Adrenal gland (tissue), 12 donors: ENCODE results near the gene AHCY. TPM values are rescaled to one million over a fixed set of nuclear protein-coding genes. Genes with fewer than 3 reads are reported as not detected.
A peak's percentile ranks its signal among the peaks of the same experiment; 100 is the strongest.

Source experiments
- DNase-seq, 7 donors: peaks; one replicate each; pipeline ENCODE4 v3.0.0-alpha.2; 2019 to 2020
- H3K27ac ChIP-seq, 5 donors: fragments of 200-600 bp; sonication (generic) in 4 of 5; 1 replicate in 3 of 5; 2 replicates in 2 of 5; pipeline versions ENCODE4 v1.5.1 to v1.8.0; 2016 to 2020; ENCODE audit warnings: mild to moderate bottlenecking in 1 of 5
- H3K27me3 ChIP-seq: fragments of 200-600 bp; 2 replicates; pipeline ENCODE4 v1.8.0; 2021
- H3K36me3 ChIP-seq, 2 donors: fragments of 200-600 bp; replicated peaks in 1 of 2; 1 replicate in 1 of 2; 2 replicates in 1 of 2; pipeline versions ENCODE4 v1.5.1 to v1.8.0; 2018 to 2022
- H3K4me1 ChIP-seq, 2 donors: fragments of 200-600 bp; replicated peaks in 1 of 2; 1 replicate in 1 of 2; 2 replicates in 1 of 2; pipeline versions ENCODE4 v1.5.1 to v1.8.0; 2018 to 2021
- H3K4me3 ChIP-seq, 4 donors: fragments of 200-600 bp; sonication (generic) in 3 of 4; one replicate each; pipeline ENCODE4 v1.5.1; 2016 to 2018
- H3K9me3 ChIP-seq, 3 donors: fragments of 200-600 bp; sonication (generic) in 1 of 3; replicated peaks in 1 of 3; 1 replicate in 2 of 3; 2 replicates in 1 of 3; pipeline versions ENCODE4 v1.5.1 to v1.8.0; 2016 to 2021
- POLR2A ChIP-seq, 2 donors: fragments of 450-650 bp; IDR thresholded peaks; one replicate each; pipeline ENCODE4 v1.6.1; 2017; ENCODE audit warnings: antibody characterized with exemption in 2 of 2, mild to moderate bottlenecking in 2 of 2, moderate library complexity in 1 of 2
- WGBS, 4 donors: extraction: QIAGEN DNeasy Blood & Tissue Kit in 2 of 4; methylation state at CpG; one replicate each; pipeline versions ENCODE4 v1.1.5 to v1.1.7; 2013 to 2017; 5-methylcytosine and 5-hydroxymethylcytosine counted together
- intact Hi-C, 2 donors: fragments of 100-400 bp; cut with DNase I; formaldehyde crosslinking; loops; one replicate each; pipeline versions ENCODE4 v1.14.1 to v1.15.0; 2022 to 2023
- polyA plus RNA-seq, 3 donors: library from polyadenylated mRNA; stranded (reverse); fragments of 200-250 nt in 2 of 3; fragments of 350-450 nt in 1 of 3; fragmentation: Illumina TruSeq in 1 of 3; extraction: RNeasy Lipid Tissue Mini Kit (QIAGEN cat#74804) in 1 of 3; gene quantifications; one replicate each; pipeline ENCODE4 v1.2.3, GENCODE V29; 2013 to 2014
- total RNA-seq, 9 donors: library from RNA; depleted of rRNA in 4 of 9; stranded (reverse); fragments of >200 nt in 4 of 9; fragments of 120-200 nt in 1 of 9; fragmentation: NEBNext Ultra II Directional in 1 of 9; extraction: Animal tissue kit (Norgen Biotek cat#: 25700) in 1 of 9; gene quantifications; one replicate each; pipeline versions ENCODE4 v1.1.0 to v1.2.4, GENCODE V29; 2013 to 2023
- TF ChIP-seq, protein P1 (sequence below), 6 experiments: fragments of 450-650 bp in 4 of 6; fragments of 200-600 bp in 2 of 6; sonication (generic) in 1 of 6; IDR thresholded peaks; 1 replicate in 5 of 6; 2 replicates in 1 of 6; pipeline versions ENCODE4 v1.5.1 to v1.8.0; 2016 to 2021; ENCODE audit warnings: antibody characterized with exemption in 6 of 6, mild to moderate bottlenecking in 2 of 6, moderate library complexity in 1 of 6
- donor health status: healthy with polysubstance abuse.
- donor health status: Bipolar disorder and iron deficiency.
- donor health status: DM: yes; HTN: yes; CAD: no.
- donor health status: DM: no; HTN: no; CAD: no.
- donor health status: DM: no; HTN: no; CAD: no.
- donor health status: DM: yes; HTN: yes; CAD: no.

The AHCY gene
- total and polyA plus RNA-seq, 12 donors, result 57.6 to 136 (median 73.4) TPM

DNA sequence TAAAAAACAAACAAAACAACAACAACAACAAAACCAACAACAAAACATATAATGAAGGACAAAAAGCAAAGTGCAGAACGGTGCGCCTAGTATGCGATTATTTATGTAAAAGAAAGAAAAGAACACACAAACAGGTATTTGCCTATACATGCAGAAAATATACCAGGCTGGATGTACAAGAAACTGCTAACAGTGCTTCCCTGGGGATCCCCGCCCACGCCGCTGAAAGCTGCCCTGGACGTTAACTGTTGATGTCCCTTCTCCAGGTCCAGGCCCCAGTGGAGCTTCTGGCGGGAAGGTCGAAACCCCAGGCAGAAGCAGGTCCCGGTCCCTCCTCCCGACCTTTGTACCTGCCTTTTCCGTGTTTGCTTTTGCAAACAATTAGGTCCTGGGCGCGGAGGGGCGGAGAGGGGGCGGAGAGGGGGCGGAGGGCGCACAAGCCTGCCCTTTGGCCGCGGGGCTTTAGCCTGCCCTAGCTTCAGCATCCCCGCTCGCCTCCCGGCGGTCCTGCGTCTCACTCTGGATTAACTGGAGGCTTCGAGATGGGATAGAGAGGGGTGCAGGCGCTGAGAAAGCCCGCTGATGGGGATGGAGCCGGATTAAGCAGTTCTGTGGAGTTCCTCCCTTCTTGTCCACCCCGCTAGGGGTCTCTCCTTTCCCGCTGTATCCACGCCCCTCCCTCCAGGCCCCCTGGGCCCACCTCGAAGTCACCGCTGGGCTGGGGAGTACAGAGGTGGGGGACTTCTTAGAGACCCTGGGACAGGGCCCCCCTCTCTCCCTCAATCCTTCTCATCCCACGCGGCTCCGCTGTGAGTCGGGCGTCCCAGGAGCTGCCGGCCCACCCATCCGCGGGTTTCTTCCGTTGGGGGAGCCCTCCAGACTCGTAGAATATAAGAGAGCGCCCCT, 8.2 kb upstream of the AHCY start:
- 35 to 53% (median 39%) methylated on average over 12 to 45 of the region's 45 CpGs for WGBS, 4 donors
- Histone ChIP-seq H3K27me3 (no peaks in the 10 kb centered on the region), H3K4me3 (peak overlapping the region in 1 of 4 donors; percentile 13), H3K27ac (no peak overlapping the region), H3K36me3 (no peaks in the 10 kb centered on the region), H3K4me1 (peaks cover 3 to 13% of the 10 kb centered on the region in 2 donors), H3K9me3 (no peaks in the 10 kb centered on the region)
- DNase-seq, result no peak
- TF ChIP-seq, protein P1, sequence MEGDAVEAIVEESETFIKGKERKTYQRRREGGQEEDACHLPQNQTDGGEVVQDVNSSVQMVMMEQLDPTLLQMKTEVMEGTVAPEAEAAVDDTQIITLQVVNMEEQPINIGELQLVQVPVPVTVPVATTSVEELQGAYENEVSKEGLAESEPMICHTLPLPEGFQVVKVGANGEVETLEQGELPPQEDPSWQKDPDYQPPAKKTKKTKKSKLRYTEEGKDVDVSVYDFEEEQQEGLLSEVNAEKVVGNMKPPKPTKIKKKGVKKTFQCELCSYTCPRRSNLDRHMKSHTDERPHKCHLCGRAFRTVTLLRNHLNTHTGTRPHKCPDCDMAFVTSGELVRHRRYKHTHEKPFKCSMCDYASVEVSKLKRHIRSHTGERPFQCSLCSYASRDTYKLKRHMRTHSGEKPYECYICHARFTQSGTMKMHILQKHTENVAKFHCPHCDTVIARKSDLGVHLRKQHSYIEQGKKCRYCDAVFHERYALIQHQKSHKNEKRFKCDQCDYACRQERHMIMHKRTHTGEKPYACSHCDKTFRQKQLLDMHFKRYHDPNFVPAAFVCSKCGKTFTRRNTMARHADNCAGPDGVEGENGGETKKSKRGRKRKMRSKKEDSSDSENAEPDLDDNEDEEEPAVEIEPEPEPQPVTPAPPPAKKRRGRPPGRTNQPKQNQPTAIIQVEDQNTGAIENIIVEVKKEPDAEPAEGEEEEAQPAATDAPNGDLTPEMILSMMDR (IDR thresholded peaks at IDR 0.05), result no peak
- TF ChIP-seq POLR2A (IDR thresholded peaks at IDR 0.05), result no peak
- intact Hi-C loops, result loop anchor here (5.0 to 10.0 kb wide), 4 partner anchors 163 to 453 kb away; no protein-coding TSS in a partner anchor

DNA sequence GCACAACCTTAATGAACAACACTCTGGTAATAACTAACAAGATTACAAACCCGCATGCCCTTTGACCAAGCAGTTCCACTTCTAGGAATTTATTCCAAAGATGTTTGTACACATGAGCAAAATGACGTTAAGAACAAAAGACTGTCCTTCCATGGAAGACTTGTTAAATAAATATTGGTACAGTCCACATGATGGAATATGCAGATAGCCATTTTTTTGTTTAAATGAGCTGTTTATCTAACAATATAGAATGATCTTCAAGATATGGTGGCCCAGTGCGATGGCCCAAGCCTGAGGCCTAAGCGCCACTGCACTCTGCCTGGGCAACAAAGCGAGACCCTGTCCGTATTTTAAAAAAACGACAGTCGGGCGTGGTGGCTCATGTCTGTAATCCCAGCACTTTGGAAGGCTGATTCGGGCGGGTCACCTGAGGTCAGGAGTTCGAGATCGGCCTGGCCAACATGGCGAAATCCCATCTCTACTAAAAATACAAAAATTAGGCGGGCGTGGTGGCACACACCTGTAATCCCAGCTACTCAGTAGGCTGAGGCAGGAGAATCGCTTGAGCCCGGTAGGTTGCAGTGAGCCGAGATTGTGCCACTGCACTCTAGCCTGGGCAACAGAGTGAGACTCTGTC, 7.4 kb upstream of the AHCY start:
- Histone ChIP-seq H3K27ac (no peak overlapping the region), H3K36me3 (no peaks in the 10 kb centered on the region), H3K4me3 (no peak overlapping the region), H3K9me3 (no peaks in the 10 kb centered on the region), H3K27me3 (no peaks in the 10 kb centered on the region), H3K4me1 (peaks cover 3 to 13% of the 10 kb centered on the region in 2 donors)
- intact Hi-C loops, result loop anchor here (5.0 to 10.0 kb wide), 4 partner anchors 164 to 454 kb away; no protein-coding TSS in a partner anchor
- TF ChIP-seq, protein P1 (IDR thresholded peaks at IDR 0.05), result no peak
- TF ChIP-seq POLR2A (IDR thresholded peaks at IDR 0.05), result no peak
- 84 to 87% (median 86%) methylated on average over 19 of the region's 19 CpGs for WGBS, 4 donors
- no peak for DNase-seq

DNA sequence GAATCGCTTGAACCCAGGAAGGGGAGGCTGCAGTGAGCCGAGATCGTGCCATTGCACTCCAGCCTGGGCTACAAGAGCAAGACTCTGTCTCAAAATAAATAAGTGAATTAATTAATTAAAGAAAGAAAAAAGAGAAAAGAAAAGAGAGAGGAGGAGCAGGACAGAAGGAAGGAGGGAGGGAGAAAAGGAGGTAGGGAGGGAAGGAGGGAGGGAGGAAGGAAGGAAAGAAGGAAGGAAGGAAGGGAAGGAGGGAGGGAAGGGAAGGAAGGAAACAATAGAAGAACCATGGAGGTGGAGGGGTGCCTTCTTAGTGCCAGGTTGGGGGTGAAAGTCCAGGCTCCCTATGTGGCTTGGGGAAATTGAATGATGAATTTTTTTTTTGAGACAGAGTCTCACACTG, 6.5 kb upstream of the AHCY start:
- Histone ChIP-seq H3K36me3 (no peaks in the 10 kb centered on the region), H3K4me1 (peaks cover 3 to 13% of the 10 kb centered on the region in 2 donors), H3K27ac (no peak overlapping the region), H3K4me3 (no peak overlapping the region), H3K27me3 (no peaks in the 10 kb centered on the region), H3K9me3 (no peaks in the 10 kb centered on the region)
- DNase-seq, result no peak
- TF ChIP-seq, protein P1 (IDR thresholded peaks at IDR 0.05), result no peak
- no peak for TF ChIP-seq POLR2A (IDR thresholded peaks at IDR 0.05)
- intact Hi-C loops, result loop anchor here (5.0 to 10.0 kb wide), 4 partner anchors 165 to 455 kb away; no protein-coding TSS in a partner anchor
- 91 to 99% (median 96%) methylated on average over 3 of the region's 3 CpGs for WGBS, 4 donors
